ENCODE measurements around the gene RHBDD1. TPM values are rescaled to one million over a fixed set of nuclear protein-coding genes. Genes with fewer than 3 reads are reported as not detected.

The RHBDD1 gene
- total RNA-seq, 4 donors from 2014 or later: 19.5 to 91.5 (median 47.3) TPM

DNA sequence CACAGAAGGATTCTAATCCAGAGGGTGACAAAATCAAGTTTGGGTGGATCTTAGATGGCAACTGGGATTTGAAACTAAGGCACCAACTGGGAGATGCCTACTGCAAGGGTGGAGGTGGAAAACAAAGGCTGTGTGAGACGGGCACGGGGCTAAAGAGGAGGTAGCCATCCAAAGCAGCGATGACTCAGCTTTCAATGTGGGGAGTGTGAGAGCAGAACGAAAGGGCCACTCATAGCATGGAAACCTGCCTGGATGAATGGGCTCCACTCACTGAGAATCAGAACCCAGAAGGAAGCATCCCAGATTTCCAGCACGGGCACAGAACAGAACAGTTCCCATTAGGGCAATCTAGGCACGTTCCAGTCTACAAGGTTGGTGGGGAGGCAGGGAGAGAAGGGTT, 168.6 kb downstream of the RHBDD1 start:
- intact Hi-C loops (cut with DNase I; ENCODE audit: low total_unique reads): no loop called here
- H3K4me3 ChIP-seq: no peak overlapping the region
- no peak overlapping the region for H3K27ac ChIP-seq
- no peaks in the 10 kb centered on the region for H3K27me3 ChIP-seq
- DNase-seq: no peak
- no peaks in the 10 kb centered on the region for H3K4me1 ChIP-seq
- no peaks in the 10 kb centered on the region for H3K36me3 ChIP-seq
- H3K9me3 ChIP-seq: no peaks in the 10 kb centered on the region
- TF ChIP-seq, protein P1, sequence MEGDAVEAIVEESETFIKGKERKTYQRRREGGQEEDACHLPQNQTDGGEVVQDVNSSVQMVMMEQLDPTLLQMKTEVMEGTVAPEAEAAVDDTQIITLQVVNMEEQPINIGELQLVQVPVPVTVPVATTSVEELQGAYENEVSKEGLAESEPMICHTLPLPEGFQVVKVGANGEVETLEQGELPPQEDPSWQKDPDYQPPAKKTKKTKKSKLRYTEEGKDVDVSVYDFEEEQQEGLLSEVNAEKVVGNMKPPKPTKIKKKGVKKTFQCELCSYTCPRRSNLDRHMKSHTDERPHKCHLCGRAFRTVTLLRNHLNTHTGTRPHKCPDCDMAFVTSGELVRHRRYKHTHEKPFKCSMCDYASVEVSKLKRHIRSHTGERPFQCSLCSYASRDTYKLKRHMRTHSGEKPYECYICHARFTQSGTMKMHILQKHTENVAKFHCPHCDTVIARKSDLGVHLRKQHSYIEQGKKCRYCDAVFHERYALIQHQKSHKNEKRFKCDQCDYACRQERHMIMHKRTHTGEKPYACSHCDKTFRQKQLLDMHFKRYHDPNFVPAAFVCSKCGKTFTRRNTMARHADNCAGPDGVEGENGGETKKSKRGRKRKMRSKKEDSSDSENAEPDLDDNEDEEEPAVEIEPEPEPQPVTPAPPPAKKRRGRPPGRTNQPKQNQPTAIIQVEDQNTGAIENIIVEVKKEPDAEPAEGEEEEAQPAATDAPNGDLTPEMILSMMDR (IDR thresholded peaks at IDR 0.05): no peak
- TF ChIP-seq POLR2A (IDR thresholded peaks at IDR 0.05): no peak

DNA sequence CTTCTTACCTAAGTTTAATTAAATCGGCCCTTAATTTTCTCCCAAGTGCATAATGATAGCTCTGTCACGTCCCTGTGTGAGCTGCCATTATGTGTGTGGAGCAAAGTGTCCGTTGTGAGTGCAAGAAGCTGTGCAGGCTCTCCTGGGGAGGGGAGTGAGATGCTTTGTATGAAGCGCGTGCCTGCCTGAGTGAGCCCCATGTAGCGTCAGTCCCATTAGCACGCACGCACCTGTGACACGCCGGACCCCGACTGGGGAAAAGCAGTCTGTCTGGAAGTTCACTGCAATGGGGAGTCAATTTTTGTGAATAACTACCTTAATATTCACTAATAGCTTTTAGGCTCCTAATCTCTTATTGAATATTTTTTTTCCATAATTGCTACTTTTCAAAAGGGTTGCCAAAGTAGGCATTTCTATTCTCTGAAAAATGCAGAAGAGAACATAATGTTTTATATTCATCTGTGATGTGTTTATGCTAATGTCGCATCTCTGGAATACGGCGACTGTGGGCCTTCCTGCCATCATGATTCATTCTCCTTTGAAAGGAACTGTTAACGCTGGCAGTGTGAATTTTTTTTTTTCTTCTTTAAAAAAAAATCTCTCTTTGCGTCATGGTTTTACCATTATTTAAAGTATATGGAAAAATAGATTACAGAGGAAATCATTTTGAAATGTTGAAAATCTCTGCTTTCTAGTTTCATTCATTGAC, 170.5 kb downstream of the RHBDD1 start:
- no peaks in the 10 kb centered on the region for H3K4me1 ChIP-seq
- intact Hi-C loops (cut with DNase I; ENCODE audit: low total_unique reads): no loop called here
- TF ChIP-seq POLR2A (IDR thresholded peaks at IDR 0.05): no peak
- TF ChIP-seq, protein P1 (IDR thresholded peaks at IDR 0.05): no peak
- no peak overlapping the region for H3K27ac ChIP-seq
- H3K9me3 ChIP-seq: no peaks in the 10 kb centered on the region
- no peaks in the 10 kb centered on the region for H3K36me3 ChIP-seq
- H3K27me3 ChIP-seq: no peaks in the 10 kb centered on the region
- DNase-seq: no peak
- no peak overlapping the region for H3K4me3 ChIP-seq

DNA sequence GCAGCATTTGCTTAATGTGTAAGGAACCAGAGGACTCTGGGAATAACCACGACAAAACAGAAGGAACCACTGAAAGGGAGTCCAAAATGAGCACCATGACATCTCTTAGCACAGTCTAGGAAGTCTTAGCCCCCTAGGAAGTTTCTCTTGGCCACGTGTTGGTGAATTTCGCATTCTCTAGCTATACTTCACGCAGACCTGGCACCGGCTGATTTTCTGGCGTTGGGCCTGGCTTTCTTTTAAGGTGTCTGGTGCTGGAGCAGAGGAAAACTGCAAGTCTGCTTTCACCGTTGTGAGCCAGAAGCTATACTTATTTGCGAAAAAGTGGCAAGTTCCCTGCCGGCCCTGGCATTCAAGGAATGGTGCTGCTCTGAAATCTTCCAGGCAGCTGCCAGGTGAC, 171.3 kb downstream of the RHBDD1 start:
- Histone ChIP-seq H3K9me3 (no peaks in the 10 kb centered on the region), H3K4me3 (no peak overlapping the region), H3K4me1 (no peaks in the 10 kb centered on the region), H3K27ac (no peak overlapping the region), H3K27me3 (no peaks in the 10 kb centered on the region), H3K36me3 (no peaks in the 10 kb centered on the region)
- TF ChIP-seq, protein P1 (IDR thresholded peaks at IDR 0.05): no peak
- no peak for TF ChIP-seq POLR2A (IDR thresholded peaks at IDR 0.05)
- DNase-seq: no peak
- intact Hi-C loops (cut with DNase I; ENCODE audit: low total_unique reads): no loop called here

DNA sequence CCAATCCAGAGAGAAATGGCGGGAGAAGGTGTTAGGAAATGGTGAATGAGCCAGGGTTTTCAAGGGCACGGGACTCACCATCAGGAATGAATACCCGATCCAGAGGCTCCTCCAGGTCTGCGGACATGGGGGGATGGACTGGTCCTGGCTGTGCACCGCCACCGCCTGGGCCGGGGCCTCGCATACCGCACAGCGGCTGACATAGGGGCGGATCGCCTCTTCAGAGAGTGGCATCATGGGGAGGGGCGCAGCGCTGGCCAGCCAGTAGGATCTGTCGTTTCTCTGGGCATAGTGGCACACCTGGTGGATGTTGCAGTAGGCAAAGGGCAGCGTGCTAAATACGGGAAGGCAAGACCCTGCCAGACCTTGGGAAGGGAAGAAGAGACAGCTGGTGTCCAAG, 172.1 kb downstream of the RHBDD1 start:
- Histone ChIP-seq H3K9me3 (no peaks in the 10 kb centered on the region), H3K4me1 (no peaks in the 10 kb centered on the region), H3K36me3 (no peaks in the 10 kb centered on the region), H3K27ac (no peak overlapping the region), H3K4me3 (no peak overlapping the region), H3K27me3 (no peaks in the 10 kb centered on the region)
- no peak for TF ChIP-seq POLR2A (IDR thresholded peaks at IDR 0.05)
- TF ChIP-seq, protein P1 (IDR thresholded peaks at IDR 0.05): no peak
- intact Hi-C loops (cut with DNase I; ENCODE audit: low total_unique reads): no loop called here
- no peak for DNase-seq

DNA sequence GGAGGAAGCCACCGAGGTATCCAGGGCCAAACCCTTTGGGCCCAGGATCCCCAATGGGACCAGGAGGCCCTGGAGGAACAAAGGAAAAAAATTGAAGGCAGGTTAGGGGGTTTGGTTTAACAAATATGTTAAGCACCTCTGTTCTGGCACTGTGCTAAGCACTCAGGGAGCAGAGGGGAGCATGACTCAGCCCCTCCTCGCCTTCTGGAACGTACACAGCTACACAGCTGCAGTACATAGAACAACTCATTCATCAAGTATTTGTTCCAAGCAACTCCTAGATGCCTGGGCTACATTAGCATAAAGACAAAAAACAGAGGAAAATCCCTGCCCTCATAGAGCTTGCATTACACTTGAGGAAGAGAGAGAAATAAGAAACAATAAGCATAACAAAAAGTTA, 174.6 kb downstream of the RHBDD1 start:
- no peak for TF ChIP-seq POLR2A (IDR thresholded peaks at IDR 0.05)
- TF ChIP-seq, protein P1 (IDR thresholded peaks at IDR 0.05): no peak
- H3K9me3 ChIP-seq: no peaks in the 10 kb centered on the region
- H3K27ac ChIP-seq: no peak overlapping the region
- no peaks in the 10 kb centered on the region for H3K27me3 ChIP-seq
- H3K4me3 ChIP-seq: no peak overlapping the region
- DNase-seq: no peak
- H3K4me1 ChIP-seq: no peaks in the 10 kb centered on the region
- intact Hi-C loops (cut with DNase I; ENCODE audit: low total_unique reads): no loop called here
- no peaks in the 10 kb centered on the region for H3K36me3 ChIP-seq

Data from uterus (tissue), 4 donors.